NCI-H2227 treated with DMSO at 0.1 percent for 48 hours (cell line): ENCODE measurements around the gene RBX1.
"Not testable (repeated sequence)": the region's sequence is repeated elsewhere in the genome, so short reads cannot be mapped to it uniquely, and the experiment has no call there.

Source experiments
- DNase-seq: peaks from one replicate; lab custom pipeline; 2025; lab: John Stamatoyannopoulos, UW

Gene RBX1

GRCh38 chr22:40972587-40972986 lies 21.4 kb downstream of the RBX1 start:
- DNase-seq = no peak

- no peak for DNase-seq
Measured at GRCh38 chr22:40973144-40973543, 22.0 kb downstream of the RBX1 start.

- no peak for DNase-seq
Measured at GRCh38 chr22:40975366-40975765, 24.2 kb downstream of the RBX1 start.

- DNase-seq = no peak
Measured at GRCh38 chr22:40976866-40977700, 25.9 kb downstream of the RBX1 start.

- DNase-seq = no peak
Measured at GRCh38 chr22:40979198-40979597, 28.0 kb downstream of the RBX1 start.

GRCh38 chr22:40979871-40980270 lies 28.7 kb downstream of the RBX1 start:
- no peak for DNase-seq

GRCh38 chr22:40982482-40983385 lies 31.6 kb downstream of the RBX1 start:
- DNase-seq = no peak

- no peak for DNase-seq
Measured at GRCh38 chr22:40991298-40991697, 40.1 kb downstream of the RBX1 start.

- DNase-seq = no peak
Measured at GRCh38 chr22:40995821-40996220, 44.6 kb downstream of the RBX1 start.

- no peak for DNase-seq
Measured at GRCh38 chr22:40997520-40997919, 46.3 kb downstream of the RBX1 start.

- DNase-seq = no peak
Measured at GRCh38 chr22:41000040-41000565, 48.9 kb downstream of the RBX1 start.

GRCh38 chr22:41000941-41001721 lies 50.0 kb downstream of the RBX1 start:
- peak; percentile 26 for DNase-seq

- DNase-seq = no peak
Measured at GRCh38 chr22:41001722-41002122, 50.5 kb downstream of the RBX1 start.

- not testable (repeated sequence) for DNase-seq
Measured at GRCh38 chr22:41002386-41002785, 51.2 kb downstream of the RBX1 start.

GRCh38 chr22:41003066-41003465 lies 51.9 kb downstream of the RBX1 start:
- no peak for DNase-seq

- DNase-seq = no peak
Measured at GRCh38 chr22:41003976-41004375, 52.8 kb downstream of the RBX1 start.

- DNase-seq = no peak
Measured at GRCh38 chr22:41009222-41009948, 58.2 kb downstream of the RBX1 start.

GRCh38 chr22:41015003-41015402 lies 63.8 kb downstream of the RBX1 start:
- DNase-seq = no peak

- DNase-seq = no peak
Measured at GRCh38 chr22:41021061-41021612, 70.0 kb downstream of the RBX1 start.

GRCh38 chr22:41021613-41022454 lies 70.7 kb downstream of the RBX1 start:
- DNase-seq = peak; percentile 57
